HepG2 (cell line): ENCODE results near the gene ZNF343. TPM values are rescaled to one million over a fixed set of nuclear protein-coding genes. Genes with fewer than 3 reads are reported as not detected.

Experiments
- ATAC-seq: fragments of 200-7000 bp; cut with Tn5 transposase; 3 replicates; pipeline ENCODE4 v1.9.1; 2020; ENCODE audit warnings: mild to moderate bottlenecking, moderate library complexity
- BruUV-seq: library from RNA; stranded (reverse); fragments of 400-500 nt; replicated peaks from 2 replicates; lab custom pipeline; 2021; lab: Mats Ljungman, UMichigan
- CTCF ChIA-PET: fragments of 300-600 bp; formaldehyde crosslinking; extraction: SDS; loops from one replicate; lab custom pipeline; 2021; ENCODE audit warnings: low total read pairs, inconsistent platforms, low intra/inter-chr PET ratio; lab: Yijun Ruan, JAX
- POLR2A ChIA-PET: fragments of 350-600 bp; sonication (Branson Sonifier 250); formaldehyde crosslinking; loops from one replicate; lab custom pipeline; 2020; ENCODE audit warnings: antibody characterized with exemption, inconsistent platforms; lab: Yijun Ruan, JAX
- DNase-seq: peaks from one replicate; pipeline ENCODE4 v3.0.0-alpha.2; 2015; ENCODE audit warnings: low spot score
- FAIRE-seq: peaks from 3 replicates; lab custom pipeline; 2011; peaks lifted over from hg19 to GRCh38; lab: Jason Lieb, UNC
- H2AFZ ChIP-seq: one replicate; pipeline ENCODE4 v1.6.1; 2011; ENCODE audit warnings: low read length, inconsistent platforms
- H3K27ac ChIP-seq: fragments of 300-600 bp; 3 replicates; pipeline ENCODE4 v1.8.0; 2011; ENCODE audit warnings: mixed run types, mild to moderate bottlenecking, mixed read lengths, low read length, inconsistent platforms; ENCODE audit not compliant: insufficient read depth; ENCODE audit errors: extremely low read length
- H3K27me3 ChIP-seq, 2 experiments: fragments of 200-600 bp in 1 of 2; 2 replicates in 1 of 2; 3 replicates in 1 of 2; pipeline versions ENCODE4 v1.6.0 to v1.8.0; 2011; ENCODE audit warnings: low read length in 2 of 2, mild to moderate bottlenecking in 2 of 2, moderate library complexity in 2 of 2, inconsistent platforms in 1 of 2; ENCODE audit not compliant: insufficient read depth in 2 of 2, control insufficient read depth in 1 of 2
- H3K36me3 ChIP-seq, 2 experiments: fragments of 200-600 bp in 1 of 2; replicated peaks in 1 of 2; 2 replicates in 1 of 2; 3 replicates in 1 of 2; pipeline versions ENCODE4 v1.5.1 to v1.8.0; 2011; ENCODE audit warnings: low read length in 2 of 2, inconsistent platforms in 1 of 2; ENCODE audit not compliant: insufficient read depth in 2 of 2, control insufficient read depth in 1 of 2
- H3K4me1 ChIP-seq: 2 replicates; pipeline ENCODE4 v1.5.1; 2012; ENCODE audit warnings: low read length, inconsistent platforms; ENCODE audit not compliant: insufficient read depth
- H3K4me2 ChIP-seq: 2 replicates; pipeline ENCODE4 v1.6.0; 2011; ENCODE audit warnings: low read depth, low read length, inconsistent platforms
- H3K4me3 ChIP-seq, 3 experiments: fragments of 200-600 bp in 1 of 3; sonication (generic), shearing (Covaris generic) in 1 of 3; replicated peaks in 1 of 3; 2 replicates each; pipeline ENCODE4 v1.5.1; 2011 to 2016; ENCODE audit warnings: low read length in 3 of 3, inconsistent platforms in 2 of 3, low read depth in 2 of 3, mild to moderate bottlenecking in 2 of 3, control low read depth in 1 of 3, mixed read lengths in 1 of 3; ENCODE audit not compliant: insufficient read depth in 1 of 3
- H3K79me2 ChIP-seq: one replicate; pipeline ENCODE4 v1.6.1; 2011; ENCODE audit warnings: low read length, inconsistent platforms; ENCODE audit not compliant: insufficient read depth
- H3K9ac ChIP-seq: 2 replicates; pipeline ENCODE4 v1.6.0; 2011; ENCODE audit warnings: mild to moderate bottlenecking, low read depth, low read length, inconsistent platforms; ENCODE audit not compliant: insufficient read depth
- H3K9me3 ChIP-seq: 2 replicates; pipeline ENCODE4 v1.5.1; 2012; ENCODE audit warnings: mild to moderate bottlenecking, low read length
- H4K20me1 ChIP-seq: 2 replicates; pipeline ENCODE4 v1.6.0; 2011; ENCODE audit warnings: inconsistent platforms, mild to moderate bottlenecking, low read length, moderate library complexity; ENCODE audit not compliant: insufficient read depth
- ASH2L ChIP-seq: fragments of 300-600, 200-600 bp; sonication (generic); IDR thresholded peaks from 2 replicates; pipeline ENCODE4 v1.7.0; 2017; ENCODE audit warnings: low read depth, mild to moderate bottlenecking, moderate library complexity, mixed read lengths, low read length; ENCODE audit not compliant: insufficient read length
- CHCHD3 ChIP-seq: sonication (generic); formaldehyde crosslinking; IDR thresholded peaks from 2 replicates; pipeline ENCODE4 v1.8.0; 2022; ENCODE audit warnings: mild to moderate bottlenecking, missing genetic modification reagents, moderate library complexity
- CHD2 ChIP-seq: IDR thresholded peaks from 2 replicates; pipeline ENCODE4 v1.6.1; 2011; ENCODE audit warnings: low read depth, low read length, improper control_type of control experiment
- ELF4 ChIP-seq: sonication (generic); formaldehyde crosslinking; IDR thresholded peaks from 2 replicates; pipeline ENCODE4 v1.5.0; 2020; ENCODE audit warnings: missing genetic modification reagents, mild to moderate bottlenecking, moderate library complexity, borderline replicate concordance
- MEIS2 ChIP-seq: sonication (generic); formaldehyde crosslinking; IDR thresholded peaks from 2 replicates; pipeline ENCODE4 v1.9.0; 2021; ENCODE audit warnings: mild to moderate bottlenecking, missing genetic modification reagents
- SRSF4 ChIP-seq: fragments of 200-400 bp; formaldehyde crosslinking; IDR thresholded peaks from one replicate; pipeline ENCODE4 v1.6.1; 2018; ENCODE audit warnings: mild to moderate bottlenecking, low read depth, low read length, moderate library complexity; ENCODE audit not compliant: poor library complexity, severe bottlenecking
- TSC22D2 ChIP-seq: sonication (generic); formaldehyde crosslinking; IDR thresholded peaks from 2 replicates; pipeline ENCODE4 v1.5.1; 2020; ENCODE audit warnings: missing genetic modification reagents, mild to moderate bottlenecking, borderline replicate concordance
- ZBTB33 ChIP-seq: sonication (generic); formaldehyde crosslinking; IDR thresholded peaks from 2 replicates; pipeline ENCODE4 v1.4.0; 2020; ENCODE audit warnings: missing genetic modification reagents
- ZFP82 ChIP-seq: sonication (generic); formaldehyde crosslinking; IDR thresholded peaks from 2 replicates; pipeline ENCODE4 v1.5.1; 2020; ENCODE audit warnings: mild to moderate bottlenecking, missing genetic modification reagents, borderline replicate concordance
- ZNF703 ChIP-seq: sonication (generic); formaldehyde crosslinking; IDR thresholded peaks from 2 replicates; pipeline ENCODE4 v1.5.1; 2020; ENCODE audit warnings: missing genetic modification reagents, mild to moderate bottlenecking, moderate library complexity, borderline replicate concordance
- WGBS: methylation state at CpG from one replicate; pipeline ENCODE4 v1.1.6; 2017; ENCODE audit warnings: low lambda C conversion rate; 5-methylcytosine and 5-hydroxymethylcytosine counted together
- in situ Hi-C: cut with HindIII; loops from 2 replicates; pipeline ENCODE4 v1.10.0; 2017; ENCODE audit warnings: low pct_unique_long_range_greater_than_20kb; ENCODE audit not compliant: extremely low pct_ligation_motif_present
- intact Hi-C: fragments of 100-400 bp; cut with micrococcal nuclease; formaldehyde crosslinking; loops from one replicate; pipeline ENCODE4 v1.10.0; 2022; ENCODE audit not compliant: unreplicated experiment
- polyA plus RNA-seq, 8 experiments: library from polyadenylated mRNA; depleted of rRNA in 3 of 8; stranded (reverse) in 7 of 8; unstranded in 1 of 8; fragments of >200 nt; fragmentation: Illumina TruSeq in 4 of 8; extraction: Trizol in 4 of 8; gene quantifications; 2 replicates each; pipeline versions ENCODE4 v1.2.1 to v1.2.3, GENCODE V29; 2011 to 2016; ENCODE audit warnings: low read depth in 4 of 8, missing spikeins in 1 of 8, mixed read lengths in 1 of 8; ENCODE audit not compliant: insufficient read depth in 1 of 8
- total RNA-seq, 5 experiments: library from RNA; depleted of rRNA; stranded (reverse); fragments of >200 nt; fragmentation: Illumina TruSeq; extraction: Trizol; gene quantifications; 2 replicates each; pipeline ENCODE4 v1.2.3, GENCODE V29; 2016; ENCODE audit warnings: low read depth in 1 of 5

ZNF343 gene
- total and polyA plus RNA-seq, 2 of the 13 experiments (the other 11 are each of a cell fraction or from before 2014, with no cell fraction given) = 16.4 to 22.1 TPM

DNA sequence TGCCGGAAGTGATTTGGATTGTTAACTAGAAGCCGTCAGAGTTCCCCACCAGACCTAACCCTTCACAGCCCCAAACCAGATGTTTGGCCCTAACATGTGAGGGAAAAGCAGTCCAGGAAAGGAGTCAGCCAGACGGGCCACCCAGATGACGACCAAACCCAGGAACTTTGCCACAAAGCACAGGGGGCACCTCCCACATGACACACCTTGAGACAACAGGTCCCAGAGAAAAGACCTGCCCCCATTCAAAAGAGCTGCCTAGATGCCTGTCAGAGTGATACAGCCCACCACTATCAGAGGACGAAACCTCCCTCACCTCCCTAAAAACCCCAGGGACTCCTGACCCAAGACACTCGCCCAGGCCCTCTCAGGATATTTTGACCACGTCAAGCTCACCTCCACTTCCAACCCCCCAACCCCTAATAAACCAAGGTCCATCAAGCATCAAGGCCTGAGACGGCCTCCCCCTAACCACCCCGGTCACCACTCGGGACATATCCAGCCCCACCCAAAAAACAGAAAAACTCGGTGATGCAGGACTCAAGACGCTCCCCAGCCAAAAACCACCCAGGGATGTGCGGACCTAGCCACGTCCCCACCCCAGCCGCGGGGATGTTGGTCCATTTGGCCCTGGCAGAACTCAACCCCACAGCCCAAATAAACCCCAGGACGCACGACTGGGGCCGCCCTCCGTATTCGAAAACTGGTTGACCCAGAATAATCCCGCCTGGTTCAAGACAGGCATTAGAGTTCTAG, 662 bp downstream of the ZNF343 start (continued):
- TF ChIP-seq ZNF703 (CRISPR knock-in tag) = 0 out of 2 replicates have a peak, but pooled peaks have one; percentile 60
- TF ChIP-seq ELF4 (CRISPR knock-in tag) = 0 out of 2 replicates have a peak, but pooled peaks have one; percentile 9
- peak; percentile 19; the same call in 1 of the 2 replicates for TF ChIP-seq MEIS2
- 0 out of 2 replicates have a peak, but pooled peaks have one; percentile 19 for TF ChIP-seq TSC22D2 (CRISPR knock-in tag)
- no peak for TF ChIP-seq ZFP82 (CRISPR knock-in tag)
- TF ChIP-seq CHD2 = 0 out of 2 replicates have a peak, but pooled peaks have one; percentile 8

- H3K4me2 ChIP-seq = peak overlapping the region; percentile 99
- WGBS = 81% methylated on average over 5 of the region's 5 CpGs
- no peak overlapping the region for H2AFZ ChIP-seq
- H3K4me3 ChIP-seq = peak overlapping the region; percentile 88 to 96 (median 91); a peak in 5 of 6 replicates
- peaks cover 21% of the 10 kb centered on the region for H3K79me2 ChIP-seq
- intact Hi-C loops (no loop called here), in situ Hi-C loops (no loop called here)
- peak overlapping the region; percentile 80 for H3K9ac ChIP-seq
- peaks cover 30% of the 10 kb centered on the region for H3K4me1 ChIP-seq
- CTCF ChIA-PET = no interaction called here
- H4K20me1 ChIP-seq = no peaks in the 10 kb centered on the region
- POLR2A ChIA-PET = interaction anchor here (0.9 to 3.8 kb wide), 4 partner anchors 16 to 145 kb away, joined by 3 to 32 read pairs (median 15); partner anchors contain the start of genes NOP56 and SNRPB
- DNase-seq (no peak), FAIRE-seq (no peak), ATAC-seq (no peak)
- H3K9me3 ChIP-seq = no peaks in the 10 kb centered on the region
- TF ChIP-seq ZBTB33 (CRISPR knock-in tag) (0 out of 2 replicates have a peak, but pooled peaks have one; percentile 42), SRSF4 (no peak), ASH2L (no peak), CHCHD3 (CRISPR knock-in tag) (no peak)
- H3K36me3 ChIP-seq = no peaks in the 10 kb centered on the region
- H3K27me3 ChIP-seq = peaks cover 0 to 2% of the 10 kb centered on the region in 2 experiments; a peak in 2 of 5 replicates
- BruUV-seq = no TSS peak
- H3K27ac ChIP-seq = no peak overlapping the region
Observed at GRCh38 chr20:2507464-2507863, 1.3 kb downstream of the ZNF343 start.
